Erythroblast (primary cell): Measurements from ENCODE around the gene RPL13.

Source experiments
- GATA1 ChIP-seq: IDR thresholded peaks from 2 replicates; pipeline ENCODE4 v1.6.1; 2011; ENCODE audit warnings: low read depth, mild to moderate bottlenecking, control low read depth, low read length, moderate library complexity
- POLR2A ChIP-seq: IDR thresholded peaks from 2 replicates; pipeline ENCODE4 v1.6.1; 2011; ENCODE audit warnings: mild to moderate bottlenecking, low read length

DNA sequence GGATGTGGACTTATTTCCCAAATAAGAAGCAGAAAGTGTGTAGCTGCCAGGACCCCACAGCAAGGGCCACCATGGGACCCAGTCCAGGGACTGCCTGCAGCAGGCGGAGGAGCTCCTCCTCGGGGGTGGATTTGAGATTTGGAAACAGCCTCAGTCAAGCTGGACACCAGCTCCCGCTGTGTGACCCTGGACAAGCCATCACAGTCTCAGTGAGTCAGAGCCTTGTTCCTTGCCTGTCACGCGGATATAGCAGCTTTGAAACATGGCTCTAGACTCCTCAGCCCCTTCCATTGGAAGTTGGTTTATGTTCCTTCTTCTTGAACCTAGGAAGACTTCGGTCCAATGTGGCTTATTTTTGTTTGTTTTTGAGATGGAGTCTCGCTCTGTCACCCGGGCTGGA, 40.5 kb downstream of the RPL13 start:
- TF ChIP-seq POLR2A (no peak), GATA1 (no peak)
